A172 (cell line): ENCODE data around the gene HTR6. TPM values are rescaled to one million over a fixed set of nuclear protein-coding genes. Genes with fewer than 3 reads are reported as not detected.

Experiments used
- DNase-seq: peaks from one replicate; pipeline ENCODE4 v3.0.0-alpha.2; 2015; ENCODE audit warnings: low spot score
- total RNA-seq: library from RNA; depleted of rRNA; stranded (reverse); fragments of >200 nt; shearing (Covaris generic); gene quantifications from 2 replicates; pipeline ENCODE4 v1.2.3, GENCODE V29; 2014

Gene HTR6
- total RNA-seq, 1 experiment from 2014 or later = not detected

DNA sequence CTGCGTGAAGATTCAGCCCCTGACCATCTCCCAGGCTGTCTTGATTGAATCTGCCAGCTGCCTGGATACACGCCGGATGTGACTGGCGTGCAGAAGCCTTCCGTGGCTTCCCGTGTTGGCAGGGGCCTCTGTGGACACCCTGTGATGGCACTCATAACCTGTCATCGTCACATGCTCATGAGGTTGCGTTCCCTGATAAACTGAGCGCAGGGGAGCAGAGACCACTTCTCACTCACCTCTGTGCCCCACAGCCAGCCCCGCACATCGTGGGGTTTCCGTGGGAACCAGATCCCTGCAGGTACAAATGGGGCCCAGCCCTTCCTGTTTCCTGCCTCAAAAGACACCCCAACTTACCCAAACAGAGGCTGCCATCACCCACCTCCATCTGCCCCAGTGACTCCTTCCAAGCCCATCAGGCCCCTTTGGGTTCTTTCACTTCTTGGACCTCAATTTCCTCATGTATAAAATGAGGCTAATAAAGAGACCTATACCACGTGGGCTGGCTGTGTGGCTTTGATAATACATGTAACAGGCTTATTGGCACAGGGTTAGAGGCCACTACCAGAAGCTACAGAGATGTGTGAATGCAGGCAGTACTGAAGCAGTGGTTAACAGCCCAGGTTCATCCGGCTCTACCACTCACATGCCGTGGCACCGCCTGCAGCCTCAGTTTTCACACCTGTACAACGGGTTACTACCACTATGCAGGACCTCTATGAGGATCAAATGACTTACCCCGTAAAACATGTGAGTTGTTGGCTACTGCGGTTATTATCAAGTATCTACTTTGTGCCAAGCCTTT, 23.6 kb downstream of the HTR6 start:
- DNase-seq = no peak

DNA sequence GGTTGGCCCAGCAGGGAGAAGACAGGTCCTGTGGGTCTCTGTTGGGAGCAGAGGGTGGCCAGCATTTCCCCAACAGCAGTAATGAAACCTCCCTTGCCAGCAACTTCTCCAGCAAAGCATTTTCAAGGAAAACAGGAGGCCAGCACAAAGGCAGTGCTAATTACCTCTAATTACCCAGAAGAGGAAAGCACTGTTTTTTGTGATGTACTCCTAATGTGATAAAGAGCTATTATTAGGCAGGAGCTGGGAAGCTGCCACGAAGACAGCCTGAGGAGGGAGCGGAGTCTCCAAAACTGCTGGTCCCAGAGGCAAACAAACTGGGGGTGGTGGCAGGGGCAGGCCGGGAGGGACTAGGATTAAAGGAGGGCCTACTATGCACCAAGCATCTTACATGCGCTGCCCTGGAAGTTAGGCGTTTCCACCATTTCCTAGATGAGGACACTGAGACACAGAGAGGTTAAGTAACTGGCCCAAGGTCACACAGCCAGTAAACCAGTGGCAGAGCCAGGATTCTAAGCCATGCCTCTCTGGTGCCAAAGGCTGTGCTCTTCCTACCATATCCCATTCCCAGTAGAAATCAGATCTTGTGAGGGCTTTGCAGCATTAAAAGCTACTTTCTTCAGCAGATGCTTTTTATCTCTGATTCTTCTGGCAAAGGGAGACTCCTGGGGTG, 24.5 kb downstream of the HTR6 start:
- no peak for DNase-seq

DNA sequence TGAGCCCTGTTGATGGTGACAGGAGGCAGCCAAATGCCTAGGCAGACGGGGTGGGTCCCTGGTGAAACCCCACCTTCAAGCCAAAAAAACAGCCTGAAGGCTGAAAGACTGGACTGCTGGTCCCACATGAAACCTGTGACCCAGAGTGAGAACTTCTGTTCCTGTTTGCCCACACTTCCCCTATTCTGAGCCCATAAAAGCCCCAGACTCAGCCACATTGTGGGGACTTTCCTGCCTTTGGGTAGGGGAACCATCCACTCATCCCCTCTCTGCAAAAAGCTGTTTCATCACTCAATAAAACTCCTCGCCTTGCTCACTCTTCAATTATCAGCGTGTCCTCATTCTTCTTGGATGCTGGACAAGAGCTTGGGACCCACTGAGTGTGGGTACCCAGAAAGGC, 25.2 kb downstream of the HTR6 start:
- DNase-seq = no peak

DNA sequence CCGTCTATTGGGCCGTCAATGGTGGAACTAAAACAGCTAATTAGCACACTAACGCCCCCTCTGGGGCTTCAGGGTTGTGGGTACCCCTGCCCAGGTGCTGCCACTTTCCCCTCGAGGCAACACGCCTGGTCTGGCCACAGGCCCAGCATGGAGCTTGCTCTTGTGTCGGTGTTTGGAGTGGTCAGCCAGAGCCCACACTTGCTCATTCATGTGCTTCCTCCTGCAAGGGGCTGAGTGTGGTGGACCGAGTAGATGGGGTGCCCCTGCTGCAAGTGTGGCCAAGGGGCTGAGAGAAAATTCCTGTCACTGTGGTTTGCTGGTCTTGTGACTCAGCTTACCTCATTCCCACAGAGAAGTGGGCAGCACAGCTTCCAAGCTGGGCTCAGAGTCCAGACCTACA, 25.7 kb downstream of the HTR6 start:
- no peak for DNase-seq

DNA sequence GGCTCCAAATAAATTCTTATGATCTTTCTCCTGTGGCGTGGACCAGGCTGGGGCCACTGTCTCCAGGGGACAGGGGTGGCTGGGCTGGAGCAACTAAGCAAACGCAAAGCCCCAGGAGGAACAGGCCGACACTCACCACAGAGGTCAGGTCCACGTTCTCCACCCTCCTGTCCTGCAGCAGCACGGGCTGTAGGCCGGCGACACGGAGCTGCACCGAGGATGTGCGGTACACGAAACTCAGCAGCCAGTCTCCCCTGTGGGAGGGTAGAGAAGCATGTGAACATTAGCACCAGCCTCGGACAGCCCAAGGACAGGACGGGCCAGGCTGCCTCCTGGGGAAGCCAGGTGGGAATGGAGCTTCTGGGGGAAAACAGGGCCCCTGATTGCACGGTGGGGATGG, 29.6 kb downstream of the HTR6 start:
- no peak for DNase-seq

DNA sequence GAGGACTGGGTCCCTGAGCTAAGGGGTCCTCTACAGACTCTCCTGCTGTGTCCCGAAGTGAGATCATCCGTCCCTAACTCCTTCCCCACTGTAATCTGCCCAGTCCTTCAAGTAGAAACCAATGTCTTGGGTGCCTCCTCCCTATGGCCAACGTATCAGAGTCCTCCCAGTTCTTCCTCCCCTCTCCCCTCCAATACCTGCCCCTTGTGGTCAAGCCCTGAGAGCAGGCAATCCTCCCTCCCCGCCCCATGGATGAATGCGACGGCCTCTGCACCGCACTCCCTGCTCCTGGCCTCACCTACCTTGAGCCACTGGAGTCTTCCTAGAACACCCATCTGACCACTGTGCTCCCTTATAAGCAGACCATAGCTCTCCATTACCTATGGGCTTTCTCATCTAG, 31.1 kb downstream of the HTR6 start:
- DNase-seq = no peak

DNA sequence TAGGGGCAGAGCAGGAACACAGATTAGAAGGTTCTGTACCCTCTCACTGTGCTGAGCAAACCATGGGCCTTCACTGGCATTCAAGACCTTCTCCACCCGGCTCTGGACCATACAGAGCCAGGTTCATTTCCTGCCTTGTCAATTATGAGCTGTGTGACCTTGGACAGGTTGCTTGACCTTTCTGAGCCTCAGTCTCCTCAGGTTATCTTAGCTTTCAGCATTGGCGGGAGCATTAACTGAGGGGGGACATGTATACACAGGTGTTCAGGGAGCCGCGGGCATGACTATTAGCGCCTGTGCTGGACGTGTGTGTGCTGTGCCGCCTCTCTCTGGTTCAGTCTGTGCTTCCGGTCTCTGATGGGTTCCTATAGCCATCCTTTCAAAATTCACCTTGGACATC, 32.1 kb downstream of the HTR6 start:
- DNase-seq = no peak

DNA sequence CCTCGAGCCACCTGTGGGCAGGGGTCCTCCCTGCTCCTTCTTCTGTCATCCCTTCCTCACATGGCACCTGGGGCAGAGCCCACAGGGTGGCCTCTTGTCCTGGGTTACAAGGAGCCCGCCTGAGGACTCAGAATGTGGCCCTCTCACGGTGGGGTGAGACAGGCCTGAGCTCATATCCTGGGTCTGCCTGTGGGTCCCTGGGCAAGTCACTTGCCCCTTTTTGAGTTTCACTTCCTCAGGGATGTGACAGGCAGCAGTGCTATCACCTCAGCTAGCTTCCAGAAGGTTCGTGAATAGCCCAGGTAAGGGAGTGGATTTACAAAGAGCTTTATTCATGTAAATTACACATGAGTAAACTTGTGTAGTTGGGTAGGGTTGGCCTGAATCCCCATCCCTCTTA, 33.5 kb downstream of the HTR6 start:
- no peak for DNase-seq

DNA sequence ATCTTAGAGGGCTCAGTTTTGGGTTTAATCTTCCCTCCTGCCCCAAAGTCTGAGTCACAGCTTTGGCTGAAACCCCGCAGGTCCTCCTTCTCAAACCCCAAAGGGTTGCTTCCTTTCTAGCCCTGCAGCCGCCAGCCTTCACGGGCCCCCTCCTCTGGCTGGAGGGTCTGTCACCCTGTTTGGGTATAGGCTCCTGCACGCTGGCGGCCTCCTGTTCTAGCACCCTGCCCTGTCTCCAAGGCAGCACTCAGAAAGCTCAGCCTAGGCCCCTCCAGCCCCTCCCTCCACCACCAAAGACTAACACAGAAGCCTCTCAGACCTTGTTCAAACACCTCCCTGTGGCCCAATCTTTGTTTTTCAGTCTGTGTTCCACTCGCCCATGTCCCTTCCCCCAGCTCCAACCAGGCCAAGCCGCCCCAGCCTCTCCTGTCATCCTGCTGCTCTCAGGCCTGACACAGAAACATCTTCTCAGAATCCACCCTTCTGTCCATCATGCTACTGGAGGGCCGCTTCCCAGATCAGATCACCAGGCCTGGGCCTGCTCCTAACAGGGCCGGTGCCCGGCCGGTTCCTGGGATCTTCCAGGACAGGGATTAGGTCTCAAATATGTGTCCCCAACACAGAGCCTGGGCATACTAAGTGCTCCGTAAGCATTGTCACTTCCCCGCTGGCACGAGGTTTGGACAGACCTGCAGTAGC, 35.6 kb downstream of the HTR6 start:
- no peak for DNase-seq

DNA sequence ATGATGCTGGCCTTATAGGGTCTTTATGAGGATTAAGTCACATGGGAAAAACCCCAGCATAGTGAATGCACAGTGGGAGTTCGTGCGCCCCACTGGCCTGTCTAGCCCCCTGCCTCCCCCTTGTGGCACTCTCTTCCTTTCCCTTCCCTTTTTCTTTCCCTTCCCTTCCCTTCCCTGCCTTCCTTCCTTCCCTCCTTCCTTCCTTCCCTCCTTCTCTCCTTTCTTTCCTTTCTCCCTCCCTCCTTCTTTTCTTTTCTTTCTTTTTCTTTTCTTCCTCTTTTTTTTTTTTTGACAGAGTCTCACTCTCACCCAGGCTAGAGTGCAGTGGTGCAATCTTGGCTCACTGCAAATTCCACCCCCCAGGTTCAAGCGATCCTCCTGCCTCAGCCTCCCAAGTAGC, 38.6 kb downstream of the HTR6 start:
- DNase-seq = no peak

DNA sequence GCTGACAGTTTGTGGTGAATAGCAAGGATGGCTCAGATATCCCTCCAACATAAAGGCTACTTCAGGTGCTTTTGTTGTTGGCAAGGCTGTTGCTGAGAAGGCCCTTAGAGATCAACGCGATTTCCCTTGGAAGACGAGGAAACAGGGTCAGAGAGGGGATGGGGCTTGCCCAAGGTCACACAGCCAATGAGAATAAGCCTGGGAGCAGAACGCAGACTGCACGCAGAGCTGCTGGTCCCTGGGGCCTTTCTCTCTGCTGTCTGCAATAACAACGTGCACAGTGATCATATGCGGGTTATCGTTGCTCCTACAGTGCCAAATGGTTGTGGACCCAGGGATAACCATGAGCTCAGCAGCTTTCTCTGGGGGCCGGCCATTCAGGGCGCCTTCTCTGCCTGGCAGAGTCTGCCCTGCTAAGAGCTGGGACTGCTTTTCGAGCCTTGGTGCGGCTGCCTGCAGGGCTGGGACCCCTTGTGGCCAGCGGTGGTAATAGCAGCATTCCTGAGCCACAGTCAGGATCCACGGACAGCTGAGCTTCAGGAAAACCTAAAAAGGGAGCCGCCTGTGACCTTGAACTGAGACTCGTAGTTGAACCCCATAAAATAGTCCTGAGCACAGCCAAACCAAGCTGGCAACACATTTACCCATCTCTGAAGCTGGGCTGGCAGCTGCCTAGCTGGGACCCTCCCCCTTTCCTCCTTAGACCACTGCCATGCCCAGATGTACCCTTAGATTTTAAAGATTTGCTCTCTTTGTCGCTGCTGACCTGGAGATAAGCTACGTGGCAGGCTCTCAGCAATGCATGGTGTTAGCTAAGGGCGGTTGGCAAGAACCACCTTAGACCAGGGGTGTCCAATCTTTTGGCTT, 39.8 kb downstream of the HTR6 start:
- DNase-seq = peak; percentile 19

DNA sequence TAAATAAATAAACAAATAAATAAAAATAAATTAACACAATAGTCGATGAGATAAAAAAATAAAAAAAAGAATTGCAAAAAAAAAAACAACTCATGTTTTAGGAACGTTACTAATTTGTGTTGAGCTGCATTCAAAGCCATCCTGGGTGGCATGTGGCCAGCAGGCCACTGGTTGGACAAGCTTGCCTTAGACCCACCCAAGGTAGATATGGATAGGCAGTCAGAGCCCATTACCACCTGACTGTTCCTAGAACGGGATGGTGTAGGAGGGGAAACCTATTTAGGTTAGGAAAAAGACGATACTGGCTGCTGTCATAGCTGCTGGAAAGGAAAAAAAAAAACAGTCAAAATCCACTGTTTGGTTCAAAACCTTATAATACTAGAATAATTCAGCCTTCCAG, 40.8 kb downstream of the HTR6 start:
- DNase-seq = no peak

DNA sequence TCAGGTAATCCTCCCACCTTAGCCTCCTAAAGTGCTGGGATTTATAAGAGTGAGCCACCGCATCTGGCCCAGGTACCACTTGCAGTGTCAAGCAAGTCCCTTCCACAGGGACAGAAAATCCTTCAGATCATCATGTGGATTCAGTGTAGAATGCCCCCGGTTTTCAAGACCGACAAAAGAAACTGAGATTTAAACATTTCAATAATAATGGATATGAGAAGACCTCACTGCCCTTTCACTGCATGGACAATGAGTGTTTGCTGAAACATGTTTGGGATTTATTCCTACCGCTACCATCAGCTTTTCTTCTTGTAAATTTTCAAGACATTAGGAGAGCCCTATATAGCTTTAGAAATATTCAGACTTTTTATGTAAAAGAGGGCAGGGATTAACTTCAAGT, 41.5 kb downstream of the HTR6 start:
- no peak for DNase-seq

DNA sequence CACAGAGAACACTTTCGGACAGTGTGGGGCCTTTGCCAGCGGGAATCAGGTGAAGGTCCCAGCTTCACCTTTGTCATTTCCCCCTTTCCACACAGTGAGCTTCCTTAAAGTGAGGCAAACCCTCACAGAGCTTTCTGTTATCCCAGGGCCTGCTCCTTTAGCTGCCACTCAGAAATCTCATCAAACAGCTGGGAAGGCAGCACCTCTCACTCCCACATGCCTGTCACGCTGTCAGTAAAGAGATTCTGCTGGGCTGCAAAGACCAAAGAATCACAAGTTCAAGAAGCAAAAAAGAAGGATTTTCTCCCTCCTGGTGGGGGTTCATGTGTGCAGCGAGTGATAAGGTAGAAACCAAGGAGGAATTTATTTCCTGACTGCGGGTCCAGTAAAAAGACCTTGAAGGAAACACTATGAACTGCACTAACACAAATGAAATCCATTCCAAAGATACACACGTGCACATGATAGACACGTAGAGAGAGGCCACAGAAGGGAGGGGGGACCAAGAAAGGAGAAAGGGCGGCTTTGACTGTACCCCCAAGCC, 44.0 kb downstream of the HTR6 start:
- no peak for DNase-seq

DNA sequence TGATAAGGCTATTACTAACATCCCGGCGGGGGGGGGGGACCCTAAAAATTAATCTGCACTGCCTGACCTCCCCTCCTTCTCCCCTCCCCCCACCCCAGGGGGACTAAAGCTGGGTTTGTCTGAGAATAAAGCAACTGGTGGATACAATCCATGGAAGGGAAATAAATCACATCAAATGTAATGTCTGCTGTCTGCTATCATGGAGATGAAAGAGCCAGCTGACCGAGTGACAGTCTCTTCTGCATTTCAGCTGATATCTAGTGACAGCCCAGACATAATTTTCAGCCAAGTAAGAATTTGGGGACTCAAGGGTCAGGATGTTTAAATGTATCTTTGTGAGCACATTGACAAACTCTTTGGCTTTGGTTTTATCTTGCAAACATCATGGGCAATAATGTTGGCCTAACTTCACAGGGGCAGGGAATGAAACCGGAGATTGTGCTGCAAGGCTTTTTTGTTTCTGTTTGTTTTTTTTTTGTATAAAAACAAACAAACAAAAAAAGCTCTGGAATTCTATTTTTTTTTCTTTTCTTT, 44.7 kb downstream of the HTR6 start:
- no peak for DNase-seq

DNA sequence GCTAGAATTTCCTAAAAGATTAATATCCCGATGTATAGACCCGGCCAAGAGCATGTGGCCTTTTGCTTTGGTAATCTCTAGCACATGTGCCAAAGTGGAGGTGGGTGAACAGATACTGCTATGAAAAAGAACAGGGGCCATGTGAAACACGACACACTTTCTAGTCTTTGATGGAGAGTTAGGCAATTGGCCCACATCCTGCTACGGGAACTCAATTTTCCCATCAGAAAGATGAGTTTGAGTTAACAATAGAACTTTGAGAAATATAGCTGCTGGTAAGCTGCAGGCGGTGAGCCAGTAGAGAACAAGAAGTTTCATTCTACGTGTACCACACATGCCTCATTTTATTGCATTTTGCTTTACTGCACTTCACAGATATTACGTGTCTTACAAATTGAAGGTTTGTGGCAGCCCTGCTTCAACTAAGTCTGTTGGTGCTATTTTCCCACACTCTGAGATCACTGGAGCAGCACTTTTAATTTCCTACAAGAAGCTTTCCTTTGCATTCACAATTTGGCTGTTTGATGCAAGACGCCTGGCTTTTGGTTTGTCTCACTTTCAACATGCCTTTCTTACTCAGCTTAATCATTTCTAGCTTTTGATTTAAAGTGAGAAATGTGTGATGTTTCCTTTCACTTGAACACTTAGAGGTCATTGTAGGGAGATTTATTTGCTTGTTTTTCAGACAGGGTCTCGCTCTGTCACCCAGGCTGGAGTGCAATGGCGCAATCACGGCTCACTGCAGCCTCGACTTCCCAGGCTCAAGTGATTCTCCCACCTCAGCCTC, 46.3 kb downstream of the HTR6 start:
- DNase-seq = no peak

DNA sequence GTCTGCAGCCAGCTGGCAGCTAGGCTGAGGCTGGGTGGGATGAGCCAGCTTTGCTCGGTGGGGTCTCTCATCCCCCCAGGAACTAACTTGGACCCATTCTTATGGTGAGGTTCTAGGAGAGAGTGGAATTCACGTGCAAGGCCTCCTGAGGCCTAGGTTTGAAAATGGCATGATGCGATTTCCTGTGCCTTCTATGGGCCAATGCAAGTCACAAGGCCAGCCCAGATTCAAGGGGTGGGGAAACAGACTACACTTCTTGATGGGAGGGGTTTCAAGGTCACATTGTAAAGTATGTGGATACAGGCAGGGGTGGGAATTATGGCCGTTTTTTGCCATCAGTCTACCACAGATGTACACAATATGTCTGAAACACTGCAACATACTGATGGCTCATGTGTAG, 48.3 kb downstream of the HTR6 start:
- DNase-seq = no peak

DNA sequence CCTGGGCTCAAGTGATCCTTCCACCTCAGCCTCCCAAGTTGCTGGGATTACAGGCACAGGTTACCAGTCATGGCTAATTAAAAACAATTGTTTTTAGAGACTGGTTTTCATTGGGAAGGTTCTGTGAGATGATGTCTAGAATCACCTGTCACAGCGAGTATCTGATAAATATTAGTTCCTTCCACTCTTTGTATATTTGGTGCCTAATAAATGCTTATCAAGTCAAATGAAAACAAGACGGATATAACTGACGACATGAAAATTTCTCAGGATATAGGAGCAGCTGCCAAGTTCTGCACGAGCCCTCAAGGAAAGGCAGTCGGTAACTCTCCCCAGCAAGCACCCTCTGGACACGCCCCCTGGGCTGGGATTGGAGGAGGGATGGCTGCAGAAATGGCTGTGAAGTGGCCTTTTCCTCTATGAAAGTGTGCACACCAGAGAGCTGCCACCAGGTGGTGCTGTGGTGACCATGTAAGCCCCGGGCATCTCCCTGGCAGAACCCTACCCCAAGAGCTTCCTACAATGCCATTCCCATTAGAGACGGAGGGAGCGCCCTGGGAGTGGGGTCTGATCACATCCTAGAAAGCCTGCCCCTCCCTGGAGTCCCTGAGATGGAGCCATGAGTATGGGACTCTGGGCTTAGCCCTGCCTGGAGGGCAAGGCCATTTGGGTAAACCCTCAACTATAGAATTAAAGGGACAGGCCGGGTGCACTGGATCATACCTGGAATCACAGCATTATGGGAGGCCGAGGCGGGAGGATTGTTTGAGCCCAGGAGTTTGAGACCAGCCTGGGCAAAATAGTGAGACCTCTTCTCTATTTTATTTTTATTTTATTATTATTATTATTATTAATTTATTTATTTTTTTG, 50.9 kb downstream of the HTR6 start:
- peak; percentile 89 for DNase-seq

DNA sequence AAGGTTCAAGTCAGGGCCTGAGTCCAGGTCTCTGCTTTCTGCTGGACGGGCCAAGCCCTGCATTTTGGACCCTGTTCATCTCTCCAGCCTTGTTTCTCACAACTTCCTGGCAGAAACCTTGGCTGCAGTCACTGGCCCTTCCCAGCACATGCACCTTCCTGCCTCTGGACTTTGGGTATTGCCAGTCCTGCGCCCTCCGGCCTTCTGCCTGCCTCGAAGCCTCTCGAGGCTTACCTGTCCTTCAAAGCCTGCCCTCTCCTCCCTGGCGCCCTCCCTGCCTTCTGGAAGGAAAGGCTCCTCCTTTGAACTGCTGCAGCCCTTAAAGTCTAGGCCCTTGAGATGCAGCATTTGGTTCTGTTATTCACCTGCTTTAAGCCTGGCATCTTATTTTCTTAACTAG, 52.8 kb downstream of the HTR6 start:
- DNase-seq = no peak

DNA sequence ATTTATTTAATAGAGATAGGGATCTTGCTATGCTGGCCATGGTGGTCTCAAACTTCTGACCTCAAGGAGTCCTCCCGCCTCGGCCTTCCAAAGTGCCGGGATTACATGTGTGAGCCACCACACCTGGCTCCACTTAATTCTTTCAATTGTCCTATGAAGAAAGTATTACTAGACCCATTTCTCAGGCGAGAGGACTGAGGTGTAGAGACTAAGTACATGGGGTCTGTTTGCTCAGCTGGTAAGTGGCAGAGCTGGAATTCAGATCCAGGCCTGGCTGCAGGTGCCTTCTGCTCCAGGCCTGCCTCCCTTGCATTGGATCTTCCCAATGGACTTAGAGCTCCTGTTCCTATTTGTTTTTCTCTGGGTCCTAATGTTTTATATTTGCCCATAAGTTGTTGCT, 55.5 kb downstream of the HTR6 start:
- DNase-seq = no peak
